GM19455 (cell line): Measurements from ENCODE around the gene SPTLC3.

Source experiments
- ATAC-seq: cut with Tn5 transposase; IDR thresholded peaks from one replicate; pipeline ENCODE4 v1.9.1; 2021; ENCODE audit not compliant: unreplicated experiment

The SPTLC3 gene

GRCh38 chr20:13089950-13090469 is 81.2 kb downstream of the SPTLC3 start:
- ATAC-seq = no peak

GRCh38 chr20:13092111-13092510 is 83.3 kb downstream of the SPTLC3 start:
- no peak for ATAC-seq

GRCh38 chr20:13094976-13095375 is 86.2 kb downstream of the SPTLC3 start:
- ATAC-seq = no peak

- ATAC-seq = no peak
These were observed 90.1 kb downstream of the SPTLC3 start for GRCh38 chr20:13098720-13099355.

DNA sequence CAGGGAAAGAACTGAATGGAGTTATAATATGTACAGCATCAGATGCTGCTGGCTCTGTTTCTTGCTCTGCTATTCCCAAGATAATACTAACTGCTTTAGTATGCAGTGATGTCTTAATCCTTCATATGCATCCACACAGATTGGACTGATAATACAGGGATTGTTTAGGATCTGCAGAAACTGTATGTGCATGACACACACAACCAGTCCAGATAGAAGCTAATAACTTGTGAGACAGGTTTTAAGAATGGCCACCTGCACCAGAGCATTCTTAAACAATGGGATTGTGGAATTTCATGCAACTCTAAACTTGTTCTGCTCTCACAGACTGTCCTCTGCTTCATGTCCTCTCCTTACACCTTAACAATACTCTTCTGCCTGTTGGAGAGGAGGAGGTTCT is 90.9 kb downstream of the SPTLC3 start:
- no peak for ATAC-seq

- ATAC-seq = no peak
These were observed 92.5 kb downstream of the SPTLC3 start for GRCh38 chr20:13101276-13101675.

DNA sequence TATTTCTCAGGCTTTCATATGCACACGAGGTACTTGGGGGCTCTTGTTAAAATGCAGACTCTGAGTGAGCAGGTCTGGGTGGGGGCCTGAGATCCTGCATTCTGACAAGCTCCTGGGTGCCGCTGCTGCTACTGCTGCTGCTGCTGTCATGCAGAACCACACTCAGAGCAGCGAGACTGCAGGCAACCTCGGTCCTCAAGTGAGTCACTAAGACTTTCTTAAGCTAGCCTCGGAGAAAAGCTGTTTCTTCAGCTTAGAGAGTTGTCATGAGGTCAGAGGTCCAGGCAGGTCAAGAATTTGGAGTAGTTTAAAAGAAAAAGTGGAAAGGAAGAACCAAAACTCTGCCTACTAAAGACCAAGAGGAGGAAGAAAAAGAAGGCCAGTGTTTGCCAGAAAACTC is 92.9 kb downstream of the SPTLC3 start:
- ATAC-seq = no peak

GRCh38 chr20:13102237-13102636 is 93.5 kb downstream of the SPTLC3 start:
- no peak for ATAC-seq

DNA sequence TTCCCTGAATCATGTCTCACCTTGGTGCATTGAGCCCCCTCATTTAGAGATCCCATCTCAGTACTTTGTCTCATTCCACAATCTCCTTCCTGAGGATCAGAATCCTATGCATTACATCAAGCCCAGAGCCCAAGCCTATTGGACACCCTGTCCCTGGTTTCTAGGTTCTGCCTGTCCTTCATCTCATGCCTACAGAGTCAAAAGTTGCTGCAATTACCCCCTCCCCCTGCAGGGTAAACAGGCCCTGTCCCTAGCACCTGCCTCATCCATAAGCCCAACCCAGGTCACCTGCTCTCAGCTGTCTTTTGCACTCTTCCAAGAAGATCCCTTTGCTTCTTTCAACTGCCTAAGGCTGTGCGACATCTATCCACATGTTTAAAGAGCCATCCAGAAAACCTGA is 93.9 kb downstream of the SPTLC3 start:
- no peak for ATAC-seq

DNA sequence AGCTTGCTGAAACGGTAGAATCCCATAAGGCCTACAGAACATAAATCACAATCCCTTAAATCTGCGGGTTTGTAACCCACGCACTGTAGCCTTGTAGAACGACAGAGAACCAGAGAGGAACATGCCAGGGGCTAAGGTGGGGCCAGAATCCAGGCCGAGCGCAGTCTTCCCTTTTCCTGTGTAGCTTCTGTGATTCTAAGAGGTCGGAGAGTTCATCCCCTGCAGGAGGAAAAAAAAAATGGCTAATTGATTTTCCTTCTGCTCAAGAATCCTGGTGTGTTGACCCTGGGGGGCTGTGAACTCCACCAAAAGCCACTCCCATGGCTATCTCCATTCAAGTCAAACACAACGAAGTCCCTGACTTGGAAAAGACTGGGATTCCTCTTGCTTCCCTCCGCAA is 96.3 kb downstream of the SPTLC3 start:
- ATAC-seq = no peak

DNA sequence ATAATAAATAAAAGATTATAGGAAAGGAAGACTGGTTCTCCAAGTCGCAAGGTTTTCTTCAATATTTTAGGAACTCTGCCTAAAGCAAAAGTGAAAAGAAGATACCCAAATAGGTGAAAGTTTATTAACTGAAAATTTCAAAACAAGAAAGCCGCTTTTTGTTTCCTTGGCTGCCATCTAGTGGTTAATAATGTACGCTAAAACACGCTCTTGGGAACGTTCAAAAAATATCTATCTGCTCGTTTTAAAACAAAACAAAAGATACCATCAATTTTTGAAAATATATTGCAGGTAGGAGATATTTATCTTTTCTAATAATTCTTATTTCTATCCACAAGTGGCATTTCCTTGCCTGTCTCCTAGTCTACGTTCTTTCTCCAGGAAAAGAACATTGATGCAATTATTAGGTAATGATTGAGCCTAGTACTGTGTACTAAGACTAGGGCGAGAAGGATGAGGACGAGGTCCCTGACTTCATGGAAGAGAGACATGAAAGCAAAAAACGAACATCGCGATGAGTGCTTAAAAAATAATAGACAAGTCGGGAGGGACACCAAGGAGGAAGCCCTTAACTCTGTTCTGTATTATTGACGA is 97.2 kb downstream of the SPTLC3 start:
- no peak for ATAC-seq

GRCh38 chr20:13109658-13110057 is 100.9 kb downstream of the SPTLC3 start:
- no peak for ATAC-seq

DNA sequence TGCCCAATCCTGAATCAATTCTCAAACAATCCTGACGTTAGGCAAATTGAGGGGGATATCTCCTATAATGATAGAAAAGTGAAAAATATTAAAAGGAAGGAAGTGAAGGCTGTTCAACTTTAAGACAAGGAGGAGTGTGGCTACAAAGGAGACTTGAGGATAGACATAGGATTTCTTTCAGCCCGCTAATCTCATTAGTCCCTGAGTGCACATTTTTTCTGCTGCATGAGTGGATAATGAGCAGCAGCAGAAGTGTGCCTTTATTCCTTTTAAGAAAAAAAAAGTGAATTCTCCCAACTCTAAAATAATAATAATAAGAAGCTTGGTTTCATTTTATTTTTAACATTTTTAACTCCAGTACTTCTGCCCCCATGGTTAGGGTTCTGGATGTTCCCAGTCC is 102.0 kb downstream of the SPTLC3 start:
- ATAC-seq = no peak

DNA sequence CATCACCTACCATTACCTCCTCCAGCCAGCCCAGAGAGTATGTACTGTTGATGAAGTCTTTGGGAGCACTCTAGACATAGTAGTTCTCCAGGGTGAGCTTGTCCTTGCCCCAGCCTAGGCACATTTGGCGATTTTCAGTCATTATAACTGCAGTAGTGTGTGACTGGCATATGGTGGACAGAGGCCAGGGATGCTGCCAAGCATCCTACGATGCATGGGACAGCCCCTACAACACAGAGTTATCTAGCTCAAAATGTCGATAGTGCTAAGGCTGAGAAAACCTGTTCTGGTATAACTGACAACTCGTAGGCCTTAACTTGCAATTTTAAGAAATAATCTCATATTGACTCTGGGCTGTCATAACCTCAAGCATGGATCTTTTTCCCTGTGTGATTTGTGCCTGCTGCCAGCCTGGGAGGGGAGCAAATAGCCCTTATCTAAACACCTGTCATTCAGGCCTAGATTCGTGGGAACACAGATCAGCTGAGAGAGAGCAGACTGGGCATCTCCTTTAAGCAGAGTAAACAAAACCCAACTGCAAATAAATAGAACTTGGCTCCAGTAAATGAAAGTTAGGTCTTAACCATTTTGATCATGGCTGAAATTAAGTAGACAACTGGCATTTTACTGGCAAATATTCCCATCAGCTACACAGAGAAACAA is 102.6 kb downstream of the SPTLC3 start:
- no peak for ATAC-seq

GRCh38 chr20:13113731-13114130 is 105.0 kb downstream of the SPTLC3 start:
- ATAC-seq = no peak

DNA sequence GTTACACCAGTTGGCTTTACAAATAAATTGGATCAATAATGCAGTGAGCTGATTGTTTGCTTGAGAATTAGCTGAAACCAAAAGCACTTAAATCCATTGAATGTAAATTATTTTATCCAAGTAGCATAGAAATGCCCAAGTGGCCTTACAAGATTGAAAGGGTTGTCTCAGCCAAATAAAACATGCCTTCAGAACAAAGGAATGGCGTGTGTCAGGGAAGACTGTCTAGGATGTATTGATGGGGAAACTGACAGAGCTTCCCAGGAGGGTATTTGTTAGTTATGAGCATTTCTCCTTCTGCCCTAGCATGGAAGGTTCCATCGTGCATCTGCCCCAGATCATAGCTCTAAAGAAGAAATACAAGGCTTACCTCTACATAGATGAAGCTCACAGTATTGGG is 108.4 kb downstream of the SPTLC3 start:
- no peak for ATAC-seq

GRCh38 chr20:13118676-13119075 is 109.9 kb downstream of the SPTLC3 start:
- no peak for ATAC-seq

- ATAC-seq = peak; percentile 75
These were observed 110.8 kb downstream of the SPTLC3 start for GRCh38 chr20:13119583-13119982.

DNA sequence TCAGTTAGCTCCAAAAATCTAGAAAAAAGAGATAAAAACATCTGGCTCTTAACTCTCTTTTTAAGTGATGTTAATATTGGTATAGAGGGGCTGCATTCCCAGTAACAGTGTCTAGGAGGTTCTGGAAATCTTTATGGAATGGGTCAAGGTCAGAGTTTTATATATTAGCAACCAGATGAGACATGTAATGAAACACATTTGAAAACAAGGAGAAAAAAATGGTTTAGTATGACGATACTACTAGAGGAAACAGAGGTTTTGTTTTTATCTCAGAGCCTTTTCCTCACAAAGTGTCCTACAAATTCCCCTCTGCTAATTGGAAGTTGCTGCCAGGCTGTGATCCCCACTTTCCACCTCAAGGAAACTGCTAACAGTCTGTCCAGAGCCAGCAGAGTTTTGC is 111.7 kb downstream of the SPTLC3 start:
- no peak for ATAC-seq

- ATAC-seq = peak; percentile 54
These were observed 113.2 kb downstream of the SPTLC3 start for GRCh38 chr20:13121840-13122515.

DNA sequence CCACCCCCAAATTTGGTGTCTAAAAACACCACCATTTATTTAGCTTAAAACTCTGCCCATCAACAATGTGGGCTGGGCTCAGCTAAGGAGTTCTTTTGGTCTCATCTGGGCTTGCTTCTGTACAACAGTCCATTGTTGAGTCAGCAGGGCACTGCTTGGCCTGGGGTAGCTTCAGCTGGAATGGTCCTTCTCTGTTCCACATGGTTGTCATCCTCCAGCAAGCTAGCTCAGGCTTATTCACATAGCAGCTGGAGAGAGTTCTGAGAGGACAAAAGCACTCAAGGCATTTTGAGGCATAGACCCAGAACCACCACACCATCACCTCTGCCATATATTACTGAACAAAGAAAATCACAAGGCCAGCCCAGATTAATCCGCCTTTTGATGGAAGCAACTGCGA is 116.7 kb downstream of the SPTLC3 start:
- ATAC-seq = no peak

- no peak for ATAC-seq
These were observed 119.4 kb downstream of the SPTLC3 start for GRCh38 chr20:13128173-13128572.
